ENCODE data around the gene ZDHHC13.

Gene ZDHHC13

GRCh38 chr11:19201737-19202605 is 85.0 kb downstream of the ZDHHC13 start, which contains the start of gene CSRP3:
Gene CSRP3 (minus strand): TSS chr11:19201983. CDS start chr11:19192448, 9,535 bp downstream.
- no peak for DNase-seq (ENCODE audit: low read depth in 2 of 3, low spot score in 1 of 3)

- DNase-seq (ENCODE audit: low read depth in 2 of 3, low spot score in 1 of 3): no peak
Observed at GRCh38 chr11:19204836-19205235, 87.9 kb downstream of the ZDHHC13 start.

- no peak for DNase-seq (ENCODE audit: low read depth in 2 of 3, low spot score in 1 of 3)
Observed at GRCh38 chr11:19208181-19208580, 91.2 kb downstream of the ZDHHC13 start.

- DNase-seq (ENCODE audit: low read depth in 2 of 3, low spot score in 1 of 3): no peak
Observed at GRCh38 chr11:19208959-19209546, 92.1 kb downstream of the ZDHHC13 start.

- no peak for DNase-seq (ENCODE audit: low read depth in 2 of 3, low spot score in 1 of 3)
Observed at GRCh38 chr11:19209617-19210370, 92.8 kb downstream of the ZDHHC13 start.

- no peak for DNase-seq (ENCODE audit: low read depth in 2 of 3, low spot score in 1 of 3)
Observed at GRCh38 chr11:19216021-19216420, 99.1 kb downstream of the ZDHHC13 start.

- no peak for DNase-seq (ENCODE audit: low read depth in 2 of 3, low spot score in 1 of 3)
Observed at GRCh38 chr11:19216709-19217374, 99.9 kb downstream of the ZDHHC13 start.

- DNase-seq (ENCODE audit: low read depth in 2 of 3, low spot score in 1 of 3): no peak
Observed at GRCh38 chr11:19218216-19218615, 101.2 kb downstream of the ZDHHC13 start.

- DNase-seq (ENCODE audit: low read depth in 2 of 3, low spot score in 1 of 3): no peak
Observed at GRCh38 chr11:19218786-19219460, 102.0 kb downstream of the ZDHHC13 start.

GRCh38 chr11:19220903-19221724 is 104.1 kb downstream of the ZDHHC13 start:
- DNase-seq (ENCODE audit: low read depth in 2 of 3, low spot score in 1 of 3): no peak

- DNase-seq (ENCODE audit: low read depth in 2 of 3, low spot score in 1 of 3): no peak
Observed at GRCh38 chr11:19225123-19225522, 108.2 kb downstream of the ZDHHC13 start.

GRCh38 chr11:19225581-19225980 is 108.6 kb downstream of the ZDHHC13 start:
- DNase-seq (ENCODE audit: low read depth in 2 of 3, low spot score in 1 of 3): no peak

Data from stimulated activated CD4-positive, alpha-beta T cell treated with anti-CD3 and anti-CD28 coated beads, Interleukin-12 subunit alpha, Interleukin-12 subunit beta, amount 100 ng/mL, for 48 hours (primary cell).